HCT116 (cell line): Measurements from ENCODE around the gene CSNK1G1. TPM values are rescaled to one million over a fixed set of nuclear protein-coding genes. Genes with fewer than 3 reads are reported as not detected.

Experiments used
- ATAC-seq: fragments of 200-7000 bp; cut with Tn5 transposase; 2 replicates; pipeline ENCODE4 v1.9.1; 2020; ENCODE audit warnings: mild to moderate bottlenecking, moderate library complexity
- BruUV-seq: library from RNA; stranded (reverse); fragments of 400-500 nt; replicated peaks from 2 replicates; lab custom pipeline; 2021; lab: Mats Ljungman, UMichigan
- CTCF ChIA-PET: fragments of 300-600 bp; sonication (Branson Sonifier 250); formaldehyde crosslinking; loops from one replicate; lab custom pipeline; 2021; ENCODE audit warnings: antibody characterized with exemption; lab: Charles Lee
- POLR2A ChIA-PET: fragments of 300-600, 350-600 bp; sonication (Branson Sonifier 250); formaldehyde crosslinking; loops from one replicate; lab custom pipeline; 2021; ENCODE audit warnings: antibody characterized with exemption; lab: Charles Lee
- RAD21 ChIA-PET, 2 experiments: fragments of 300-600 bp; sonication (Branson Sonifier 250); formaldehyde crosslinking; loops; one replicate each; lab custom pipeline; 2023; ENCODE audit warnings: low total read pairs in 2 of 2; ENCODE audit not compliant: uncharacterized antibody in 2 of 2, unreplicated experiment in 2 of 2, low non-redundant PET in 1 of 2; lab: Charles Lee
- DNase-seq: peaks from one replicate; pipeline ENCODE4 v3.0.0-alpha.2; 2010; ENCODE audit warnings: low read depth, low spot score
- H2AFZ ChIP-seq: fragments of 200-600 bp; shearing (Covaris generic), sonication (generic); 2 replicates; pipeline ENCODE4 v1.6.1; 2017; ENCODE audit warnings: low read depth, mixed run types, mixed read lengths, antibody characterized with exemption, low read length; ENCODE audit not compliant: poor library complexity, severe bottlenecking
- H3K27ac ChIP-seq: 2 replicates; pipeline ENCODE4 v1.5.1; 2012; ENCODE audit warnings: low read depth, low read length
- H3K27me3 ChIP-seq: fragments of 200-600 bp; sonication (generic); 2 replicates; pipeline ENCODE4 v1.6.1; 2016; ENCODE audit warnings: mixed run types, low read length, mixed read lengths; ENCODE audit not compliant: insufficient read depth
- H3K36me3 ChIP-seq, 2 experiments: fragments of 200-500 bp in 1 of 2; fragments of 200-600 bp in 1 of 2; sonication (Bioruptor generic) in 1 of 2; sonication (generic) in 1 of 2; 2 replicates each; pipeline versions ENCODE4 v1.5.1 to v1.6.1; 2014 to 2016; ENCODE audit warnings: low read length in 2 of 2, inconsistent platforms in 1 of 2, mixed read lengths in 1 of 2, mixed run types in 1 of 2; ENCODE audit not compliant: insufficient read depth in 2 of 2, control insufficient read depth in 1 of 2
- H3K4me1 ChIP-seq, 2 experiments: fragments of 200-600 bp in 1 of 2; sonication (generic) in 1 of 2; 2 replicates each; pipeline versions ENCODE4 v1.5.1 to v1.6.1; 2012 to 2017; ENCODE audit warnings: low read length in 2 of 2, inconsistent platforms in 1 of 2, mild to moderate bottlenecking in 1 of 2, mixed read lengths in 1 of 2, mixed run types in 1 of 2, moderate library complexity in 1 of 2; ENCODE audit not compliant: insufficient read depth in 2 of 2, control insufficient read depth in 1 of 2
- H3K4me2 ChIP-seq: fragments of 200-600 bp; sonication (generic); 2 replicates; pipeline ENCODE4 v1.6.1; 2017; ENCODE audit warnings: mixed run types, low read length, mixed read lengths
- H3K4me3 ChIP-seq, 2 experiments: fragments of 200-600 bp in 1 of 2; sonication (generic) in 1 of 2; replicated peaks in 1 of 2; 2 replicates each; pipeline ENCODE4 v1.5.1; 2011 to 2016; ENCODE audit warnings: low read length in 2 of 2, control low read depth in 1 of 2, low read depth in 1 of 2, mild to moderate bottlenecking in 1 of 2, mixed read lengths in 1 of 2, mixed run types in 1 of 2
- H3K79me2 ChIP-seq: fragments of 200-600 bp; sonication (generic); 2 replicates; pipeline ENCODE4 v1.6.1; 2017; ENCODE audit warnings: mild to moderate bottlenecking, mixed run types, low read length, moderate library complexity, mixed read lengths; ENCODE audit not compliant: insufficient read depth
- H3K9ac ChIP-seq: fragments of 200-600 bp; sonication (generic); 2 replicates; pipeline ENCODE4 v1.6.1; 2016; ENCODE audit warnings: low read length, mixed read lengths
- H3K9me2 ChIP-seq: fragments of 200-600 bp; sonication (generic), shearing (Covaris generic); 2 replicates; pipeline ENCODE4 v1.6.1; 2017; ENCODE audit warnings: mixed run types, mild to moderate bottlenecking, moderate library complexity; ENCODE audit not compliant: insufficient read depth
- H3K9me3 ChIP-seq, 2 experiments: fragments of 200-500 bp in 1 of 2; fragments of 200-600 bp in 1 of 2; sonication (Bioruptor generic) in 1 of 2; sonication (generic) in 1 of 2; 2 replicates each; pipeline ENCODE4 v1.6.1; 2014 to 2017; ENCODE audit warnings: low read length in 2 of 2, mixed read lengths in 2 of 2, inconsistent platforms in 1 of 2, low read depth in 1 of 2, mild to moderate bottlenecking in 1 of 2, mixed run types in 1 of 2, moderate library complexity in 1 of 2; ENCODE audit not compliant: control insufficient read depth in 1 of 2, insufficient read depth in 1 of 2
- H4K20me1 ChIP-seq: fragments of 200-600 bp; sonication (generic), shearing (Covaris generic); 2 replicates; pipeline ENCODE4 v1.6.1; 2017; ENCODE audit warnings: mixed run types, mild to moderate bottlenecking, moderate library complexity; ENCODE audit not compliant: insufficient read depth
- CBX3 ChIP-seq: IDR thresholded peaks from 2 replicates; pipeline ENCODE4 v1.6.1; 2012; ENCODE audit warnings: low read depth
- CEBPB ChIP-seq: IDR thresholded peaks from 2 replicates; pipeline ENCODE4 v1.6.1; 2012; ENCODE audit warnings: low read depth
- CTCF ChIP-seq, 3 experiments: fragments of 200-600 bp in 1 of 3; sonication (generic) in 1 of 3; IDR thresholded peaks in 2 of 3; conservative IDR thresholded peaks in 1 of 3; 2 replicates each; pipeline ENCODE4 v1.5.1; 2012 to 2017; ENCODE audit warnings: low read depth in 2 of 3, low read length in 2 of 3, antibody characterized with exemption in 1 of 3, borderline replicate concordance in 1 of 3, control low read depth in 1 of 3, mild to moderate bottlenecking in 1 of 3, mixed read lengths in 1 of 3, mixed run types in 1 of 3, moderate library complexity in 1 of 3; ENCODE audit not compliant: insufficient read depth in 1 of 3
- EGR1 ChIP-seq: IDR thresholded peaks from 2 replicates; pipeline ENCODE4 v1.6.1; 2012; ENCODE audit warnings: low read depth
- EZH2phosphoT487 ChIP-seq: fragments of 200-600 bp; IDR thresholded peaks from 2 replicates; pipeline ENCODE4 v1.6.1; 2018; ENCODE audit warnings: antibody characterized with exemption, borderline replicate concordance
- FOSL1 ChIP-seq: IDR thresholded peaks from 2 replicates; pipeline ENCODE4 v1.6.1; 2012; ENCODE audit warnings: low read depth
- POLR2A ChIP-seq: IDR thresholded peaks from 2 replicates; pipeline ENCODE4 v1.7.0; 2011; ENCODE audit warnings: borderline replicate concordance; ENCODE audit not compliant: insufficient read depth, insufficient read length; ENCODE audit errors: extremely low read depth
- RAD21 ChIP-seq: IDR thresholded peaks from 2 replicates; pipeline ENCODE4 v1.6.1; 2012; ENCODE audit warnings: low read depth, mild to moderate bottlenecking
- SP1 ChIP-seq: IDR thresholded peaks from 2 replicates; pipeline ENCODE4 v1.6.1; 2012; ENCODE audit warnings: low read depth
- YY1 ChIP-seq: IDR thresholded peaks from 2 replicates; pipeline ENCODE4 v1.6.1; 2011; ENCODE audit warnings: low read length, low read depth, moderate library complexity, mild to moderate bottlenecking; ENCODE audit not compliant: insufficient replicate concordance; ENCODE audit errors: extremely low read depth
- ZBTB33 ChIP-seq: IDR thresholded peaks from 2 replicates; pipeline ENCODE4 v1.6.1; 2011; ENCODE audit warnings: mild to moderate bottlenecking, low read length, moderate library complexity; ENCODE audit not compliant: insufficient replicate concordance; ENCODE audit errors: extremely low read depth
- intact Hi-C: fragments of 100-400 bp; cut with micrococcal nuclease; formaldehyde crosslinking; loops from 2 replicates; pipeline ENCODE4 v1.10.0; 2022
- total RNA-seq: library from RNA; stranded (reverse); gene quantifications from one replicate; pipeline ENCODE4 v1.2.1, GENCODE V29; 2021; ENCODE audit not compliant: unreplicated experiment
- TF ChIP-seq, protein P1 (sequence below): IDR thresholded peaks from 2 replicates; pipeline ENCODE4 v1.6.1; 2012
- TF ChIP-seq, protein P2 (sequence below): IDR thresholded peaks from 2 replicates; pipeline ENCODE4 v1.6.1; 2012

The CSNK1G1 gene
- total RNA-seq, 1 experiment from 2014 or later: 21.1 TPM

DNA sequence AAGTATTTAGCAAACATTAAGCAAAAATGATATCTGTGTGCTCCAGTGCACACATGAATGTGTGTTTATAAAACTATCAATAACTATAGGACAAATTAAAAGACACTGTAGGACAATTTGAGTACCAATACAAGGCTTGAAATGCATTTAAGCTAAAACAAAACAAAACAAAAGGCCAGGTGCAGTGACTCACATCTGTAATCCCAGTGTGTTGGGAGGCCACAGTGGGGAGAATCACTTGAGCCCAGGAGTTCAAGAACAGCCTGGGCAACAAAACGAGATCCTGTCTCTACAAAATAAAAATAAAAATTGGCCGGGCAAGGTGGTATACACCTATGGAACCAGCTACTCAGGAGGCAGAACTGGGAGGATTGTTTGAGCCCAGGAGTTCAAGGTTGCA, 50.7 kb downstream of the CSNK1G1 start:
- intact Hi-C loops: no loop called here
- no TSS peak for BruUV-seq
- H2AFZ ChIP-seq: no peak overlapping the region
- H3K4me1 ChIP-seq: no peaks in the 10 kb centered on the region
- no peak for ATAC-seq
- no peaks in the 10 kb centered on the region for H3K27me3 ChIP-seq
- no peaks in the 10 kb centered on the region; the same call in 1 of the 2 replicates for H4K20me1 ChIP-seq
- no peaks in the 10 kb centered on the region for H3K9me2 ChIP-seq
- peaks cover 0 to 4% of the 10 kb centered on the region in 2 experiments; a peak in 1 of 4 replicates for H3K36me3 ChIP-seq
- TF ChIP-seq YY1 (no peak), EZH2phosphoT487 (no peak), EGR1 (no peak), SP1 (no peak), POLR2A (no peak), FOSL1 (no peak), RAD21 (no peak), CBX3 (no peak), CTCF (IDR thresholded peaks at IDR 0.05 in 2 of 3, conservative IDR thresholded peaks at IDR 0.05 in 1 of 3; ENCODE audit: borderline replicate concordance in 1 of 3, insufficient read depth in 1 of 3, low read depth in 2 of 3, low read length in 2 of 3) (no peak), ZBTB33 (no peak), CEBPB (no peak)
- TF ChIP-seq, protein P1, sequence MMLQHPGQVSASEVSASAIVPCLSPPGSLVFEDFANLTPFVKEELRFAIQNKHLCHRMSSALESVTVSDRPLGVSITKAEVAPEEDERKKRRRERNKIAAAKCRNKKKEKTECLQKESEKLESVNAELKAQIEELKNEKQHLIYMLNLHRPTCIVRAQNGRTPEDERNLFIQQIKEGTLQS: no peak
- TF ChIP-seq, protein P2, sequence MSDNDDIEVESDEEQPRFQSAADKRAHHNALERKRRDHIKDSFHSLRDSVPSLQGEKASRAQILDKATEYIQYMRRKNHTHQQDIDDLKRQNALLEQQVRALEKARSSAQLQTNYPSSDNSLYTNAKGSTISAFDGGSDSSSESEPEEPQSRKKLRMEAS: no peak
- no peak overlapping the region for H3K4me3 ChIP-seq
- POLR2A ChIA-PET: no interaction called here
- H3K4me2 ChIP-seq: no peak overlapping the region
- CTCF ChIA-PET: no interaction called here
- H3K27ac ChIP-seq: no peak overlapping the region
- DNase-seq: no peak
- H3K9me3 ChIP-seq: no peaks in the 10 kb centered on the region
- RAD21 ChIA-PET: no interaction called here
- H3K79me2 ChIP-seq: peaks cover 30% of the 10 kb centered on the region
- no peak overlapping the region for H3K9ac ChIP-seq
